Liver (tissue), 9 donors: ENCODE data around the gene SLC36A1. TPM values are rescaled to one million over a fixed set of nuclear protein-coding genes. Genes with fewer than 3 reads are reported as not detected.

Experiments used
- DNase-seq: peaks from one replicate; pipeline ENCODE4 v3.0.0-alpha.2; 2017; ENCODE audit warnings: low spot score
- H3K27ac ChIP-seq, 2 donors: one replicate each; pipeline ENCODE4 v1.7.0; 2013; ENCODE audit warnings: inconsistent platforms in 2 of 2, low read length in 2 of 2, control low read depth in 1 of 2, low read depth in 1 of 2, mild to moderate bottlenecking in 1 of 2
- H3K27me3 ChIP-seq, 4 donors: one replicate each; pipeline versions ENCODE4 v1.6.1 to v1.7.0; 2013; ENCODE audit warnings: low read length in 3 of 4, inconsistent platforms in 1 of 4, mild to moderate bottlenecking in 1 of 4, moderate library complexity in 1 of 4; ENCODE audit not compliant: control insufficient read depth in 4 of 4, insufficient read depth in 4 of 4
- H3K36me3 ChIP-seq, 4 donors: one replicate each; pipeline versions ENCODE4 v1.6.1 to v1.7.0; 2013; ENCODE audit warnings: low read length in 3 of 4, mild to moderate bottlenecking in 3 of 4, low read depth in 1 of 4, moderate library complexity in 1 of 4; ENCODE audit not compliant: control insufficient read depth in 4 of 4, insufficient read depth in 3 of 4
- H3K4me1 ChIP-seq, 4 donors: one replicate each; pipeline versions ENCODE4 v1.6.1 to v1.7.0; 2013; ENCODE audit warnings: low read length in 3 of 4, mild to moderate bottlenecking in 3 of 4, moderate library complexity in 1 of 4; ENCODE audit not compliant: control insufficient read depth in 4 of 4, insufficient read depth in 4 of 4
- H3K4me3 ChIP-seq, 3 donors: one replicate each; pipeline versions ENCODE4 v1.6.1 to v1.7.0; 2013; ENCODE audit warnings: low read length in 3 of 3, control low read depth in 1 of 3, low read depth in 1 of 3, mild to moderate bottlenecking in 1 of 3
- H3K9ac ChIP-seq, 2 donors: one replicate each; pipeline ENCODE4 v1.7.0; 2013; ENCODE audit warnings: low read length in 2 of 2, mild to moderate bottlenecking in 2 of 2, moderate library complexity in 2 of 2, control low read depth in 1 of 2, low read depth in 1 of 2
- H3K9me3 ChIP-seq, 4 donors: one replicate each; pipeline versions ENCODE4 v1.6.1 to v1.7.0; 2013; ENCODE audit warnings: low read length in 3 of 4; ENCODE audit not compliant: control insufficient read depth in 4 of 4
- EGR1 ChIP-seq, 2 donors: IDR thresholded peaks; 2 replicates each; pipeline ENCODE4 v1.6.1; 2016 to 2018; ENCODE audit warnings: antibody characterized with exemption in 2 of 2, low read depth in 2 of 2
- FOXA1 ChIP-seq: IDR thresholded peaks from 2 replicates; pipeline ENCODE4 v1.6.1; 2016; ENCODE audit warnings: antibody characterized with exemption
- FOXA2 ChIP-seq: IDR thresholded peaks from 2 replicates; pipeline ENCODE4 v1.6.1; 2016; ENCODE audit warnings: antibody characterized with exemption
- GABPA ChIP-seq, 2 donors: IDR thresholded peaks in 1 of 2; conservative IDR thresholded peaks in 1 of 2; 2 replicates each; pipeline ENCODE4 v1.6.1; 2016; ENCODE audit warnings: antibody characterized with exemption in 2 of 2, mild to moderate bottlenecking in 1 of 2, moderate library complexity in 1 of 2
- HNF4A ChIP-seq, 2 donors: conservative IDR thresholded peaks; 2 replicates each; pipeline ENCODE4 v1.6.1; 2016; ENCODE audit warnings: antibody characterized with exemption in 2 of 2, mild to moderate bottlenecking in 2 of 2
- HNF4G ChIP-seq: IDR thresholded peaks from 2 replicates; pipeline ENCODE4 v1.6.1; 2016; ENCODE audit warnings: antibody characterized with exemption
- JUND ChIP-seq, 2 donors: IDR thresholded peaks; 2 replicates each; pipeline ENCODE4 v1.6.1; 2016; ENCODE audit warnings: antibody characterized with exemption in 2 of 2
- NR2F2 ChIP-seq: IDR thresholded peaks from 2 replicates; pipeline ENCODE4 v1.6.1; 2016; ENCODE audit warnings: antibody characterized with exemption
- RAD21 ChIP-seq, 2 donors: IDR thresholded peaks; 2 replicates each; pipeline ENCODE4 v1.6.1; 2016; ENCODE audit warnings: antibody characterized with exemption in 2 of 2, mild to moderate bottlenecking in 2 of 2
- RXRA ChIP-seq, 2 donors: IDR thresholded peaks; 2 replicates each; pipeline ENCODE4 v1.6.1; 2017 to 2018; ENCODE audit warnings: antibody characterized with exemption in 2 of 2, mild to moderate bottlenecking in 1 of 2
- SP1 ChIP-seq: IDR thresholded peaks from 2 replicates; pipeline ENCODE4 v1.6.1; 2018; ENCODE audit warnings: antibody characterized with exemption, mild to moderate bottlenecking
- TAF1 ChIP-seq: conservative IDR thresholded peaks from 2 replicates; pipeline ENCODE4 v1.6.1; 2016; ENCODE audit warnings: antibody characterized with exemption, mild to moderate bottlenecking
- YY1 ChIP-seq: IDR thresholded peaks from 2 replicates; pipeline ENCODE4 v1.6.1; 2016; ENCODE audit warnings: antibody characterized with exemption, mild to moderate bottlenecking
- WGBS: extraction: QIAGEN DNeasy Blood & Tissue Kit; methylation state at CpG from one replicate; pipeline ENCODE4 v1.1.7; 2013; 5-methylcytosine and 5-hydroxymethylcytosine counted together
- polyA plus RNA-seq, 2 donors: library from polyadenylated mRNA; stranded (reverse) in 1 of 2; unstranded in 1 of 2; fragments of 200-250 nt in 1 of 2; fragments of >200 nt in 1 of 2; fragmentation: Nextera tagmentation in 1 of 2; extraction: Ambion mirVana in 1 of 2; gene quantifications; one replicate each; pipeline versions ENCODE4 v1.2.1 to v1.2.3, GENCODE V29; 2013 to 2015
- total RNA-seq, 2 donors: library from RNA; depleted of rRNA; stranded (reverse); fragments of >200 nt; gene quantifications; one replicate each; pipeline ENCODE4 v1.2.3, GENCODE V29; 2014
- TF ChIP-seq, protein P1 (sequence below): fragments of 150-350 bp; IDR thresholded peaks from 2 replicates; pipeline ENCODE4 v1.5.1; 2017; ENCODE audit warnings: improper control_type of control experiment, low read depth, low read length; ENCODE audit not compliant: missing input control
- TF ChIP-seq, protein P2 (sequence below): IDR thresholded peaks from 2 replicates; pipeline ENCODE4 v1.6.1; 2016; ENCODE audit warnings: antibody characterized with exemption
- TF ChIP-seq, protein P3 (sequence below): IDR thresholded peaks from 2 replicates; pipeline ENCODE4 v1.6.1; 2016; ENCODE audit warnings: antibody characterized with exemption
- TF ChIP-seq, protein P4 (sequence below): IDR thresholded peaks from 2 replicates; pipeline ENCODE4 v1.6.1; 2016; ENCODE audit warnings: antibody characterized with exemption
- TF ChIP-seq, protein P5 (sequence below): IDR thresholded peaks from 2 replicates; pipeline ENCODE4 v1.6.1; 2016; ENCODE audit warnings: antibody characterized with exemption, mild to moderate bottlenecking
- donor health status: healthy.
- donor health status: healthy.
- donor health status: healthy.
- donor health status: healthy.
- donor health status: healthy.

The SLC36A1 gene
- total and polyA plus RNA-seq, 4 donors: 1.6 to 18.8 (median 3.4) TPM

DNA sequence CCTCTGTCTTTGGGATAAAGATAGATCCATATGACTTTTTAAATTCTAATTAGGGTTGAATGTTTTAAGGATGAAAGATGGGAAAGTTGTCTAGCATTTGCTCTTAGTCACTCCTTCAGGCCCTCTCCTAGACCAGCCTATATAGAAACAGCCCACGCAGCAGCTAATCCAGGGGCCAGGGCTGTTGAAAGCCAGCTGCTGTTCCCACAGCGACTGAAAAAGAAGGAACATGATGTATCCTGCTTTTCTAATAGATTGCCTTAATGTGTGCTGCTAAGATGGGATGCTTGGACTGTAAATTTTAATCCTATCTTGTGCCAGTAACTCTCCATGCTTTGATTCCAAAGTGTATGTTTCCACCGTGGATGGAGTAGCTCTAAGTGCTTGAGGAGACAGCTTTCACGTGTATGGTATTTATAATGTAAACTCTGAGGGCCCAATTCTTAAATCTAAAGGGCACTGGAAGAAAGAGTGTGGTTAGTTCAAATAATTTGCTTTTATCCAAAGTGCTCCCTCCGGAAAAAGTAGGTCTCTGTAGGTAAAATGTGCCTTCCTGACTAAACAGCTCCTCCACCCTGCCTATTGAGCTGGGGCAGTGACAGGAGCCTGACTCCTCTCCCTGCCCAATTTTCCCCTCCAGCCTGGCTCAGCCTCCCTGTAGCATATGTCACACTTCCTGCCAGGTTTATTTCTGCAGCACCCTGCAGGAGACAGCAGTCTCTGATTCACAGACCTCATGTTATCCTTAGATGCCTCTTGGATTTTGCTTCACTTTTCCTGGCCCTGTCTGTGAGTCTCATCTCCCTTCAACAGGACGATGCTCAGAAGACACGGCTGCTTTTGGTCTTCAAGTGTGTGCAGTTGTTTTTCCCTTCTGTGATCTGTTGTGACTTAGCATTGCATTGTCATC is 33.2 kb downstream of the SLC36A1 start:
- no peak for TF ChIP-seq HNF4A (conservative IDR thresholded peaks at IDR 0.05)
- TF ChIP-seq, protein P1, sequence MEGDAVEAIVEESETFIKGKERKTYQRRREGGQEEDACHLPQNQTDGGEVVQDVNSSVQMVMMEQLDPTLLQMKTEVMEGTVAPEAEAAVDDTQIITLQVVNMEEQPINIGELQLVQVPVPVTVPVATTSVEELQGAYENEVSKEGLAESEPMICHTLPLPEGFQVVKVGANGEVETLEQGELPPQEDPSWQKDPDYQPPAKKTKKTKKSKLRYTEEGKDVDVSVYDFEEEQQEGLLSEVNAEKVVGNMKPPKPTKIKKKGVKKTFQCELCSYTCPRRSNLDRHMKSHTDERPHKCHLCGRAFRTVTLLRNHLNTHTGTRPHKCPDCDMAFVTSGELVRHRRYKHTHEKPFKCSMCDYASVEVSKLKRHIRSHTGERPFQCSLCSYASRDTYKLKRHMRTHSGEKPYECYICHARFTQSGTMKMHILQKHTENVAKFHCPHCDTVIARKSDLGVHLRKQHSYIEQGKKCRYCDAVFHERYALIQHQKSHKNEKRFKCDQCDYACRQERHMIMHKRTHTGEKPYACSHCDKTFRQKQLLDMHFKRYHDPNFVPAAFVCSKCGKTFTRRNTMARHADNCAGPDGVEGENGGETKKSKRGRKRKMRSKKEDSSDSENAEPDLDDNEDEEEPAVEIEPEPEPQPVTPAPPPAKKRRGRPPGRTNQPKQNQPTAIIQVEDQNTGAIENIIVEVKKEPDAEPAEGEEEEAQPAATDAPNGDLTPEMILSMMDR: no peak
- TF ChIP-seq TAF1: no peak
- no peak for TF ChIP-seq NR2F2
- no peak for TF ChIP-seq GABPA (IDR thresholded peaks at IDR 0.05 in 1 of 2, conservative IDR thresholded peaks at IDR 0.05 in 1 of 2)
- TF ChIP-seq, protein P2, sequence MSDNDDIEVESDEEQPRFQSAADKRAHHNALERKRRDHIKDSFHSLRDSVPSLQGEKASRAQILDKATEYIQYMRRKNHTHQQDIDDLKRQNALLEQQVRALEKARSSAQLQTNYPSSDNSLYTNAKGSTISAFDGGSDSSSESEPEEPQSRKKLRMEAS: no peak
- no peak for TF ChIP-seq FOXA2
- no peak for TF ChIP-seq HNF4G
- TF ChIP-seq RAD21 (IDR thresholded peaks at IDR 0.05): no peak
- TF ChIP-seq YY1: no peak
- TF ChIP-seq, protein P3, sequence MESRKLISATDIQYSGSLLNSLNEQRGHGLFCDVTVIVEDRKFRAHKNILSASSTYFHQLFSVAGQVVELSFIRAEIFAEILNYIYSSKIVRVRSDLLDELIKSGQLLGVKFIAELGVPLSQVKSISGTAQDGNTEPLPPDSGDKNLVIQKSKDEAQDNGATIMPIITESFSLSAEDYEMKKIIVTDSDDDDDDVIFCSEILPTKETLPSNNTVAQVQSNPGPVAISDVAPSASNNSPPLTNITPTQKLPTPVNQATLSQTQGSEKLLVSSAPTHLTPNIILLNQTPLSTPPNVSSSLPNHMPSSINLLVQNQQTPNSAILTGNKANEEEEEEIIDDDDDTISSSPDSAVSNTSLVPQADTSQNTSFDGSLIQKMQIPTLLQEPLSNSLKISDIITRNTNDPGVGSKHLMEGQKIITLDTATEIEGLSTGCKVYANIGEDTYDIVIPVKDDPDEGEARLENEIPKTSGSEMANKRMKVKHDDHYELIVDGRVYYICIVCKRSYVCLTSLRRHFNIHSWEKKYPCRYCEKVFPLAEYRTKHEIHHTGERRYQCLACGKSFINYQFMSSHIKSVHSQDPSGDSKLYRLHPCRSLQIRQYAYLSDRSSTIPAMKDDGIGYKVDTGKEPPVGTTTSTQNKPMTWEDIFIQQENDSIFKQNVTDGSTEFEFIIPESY: no peak
- TF ChIP-seq, protein P4, sequence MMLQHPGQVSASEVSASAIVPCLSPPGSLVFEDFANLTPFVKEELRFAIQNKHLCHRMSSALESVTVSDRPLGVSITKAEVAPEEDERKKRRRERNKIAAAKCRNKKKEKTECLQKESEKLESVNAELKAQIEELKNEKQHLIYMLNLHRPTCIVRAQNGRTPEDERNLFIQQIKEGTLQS: no peak
- no peak for TF ChIP-seq FOXA1
- TF ChIP-seq EGR1 (IDR thresholded peaks at IDR 0.05; ENCODE audit: low read depth in 2 of 2): no peak
- no peak for TF ChIP-seq RXRA (IDR thresholded peaks at IDR 0.05)
- no peak for TF ChIP-seq JUND (IDR thresholded peaks at IDR 0.05)
- TF ChIP-seq SP1: no peak
- TF ChIP-seq, protein P5, sequence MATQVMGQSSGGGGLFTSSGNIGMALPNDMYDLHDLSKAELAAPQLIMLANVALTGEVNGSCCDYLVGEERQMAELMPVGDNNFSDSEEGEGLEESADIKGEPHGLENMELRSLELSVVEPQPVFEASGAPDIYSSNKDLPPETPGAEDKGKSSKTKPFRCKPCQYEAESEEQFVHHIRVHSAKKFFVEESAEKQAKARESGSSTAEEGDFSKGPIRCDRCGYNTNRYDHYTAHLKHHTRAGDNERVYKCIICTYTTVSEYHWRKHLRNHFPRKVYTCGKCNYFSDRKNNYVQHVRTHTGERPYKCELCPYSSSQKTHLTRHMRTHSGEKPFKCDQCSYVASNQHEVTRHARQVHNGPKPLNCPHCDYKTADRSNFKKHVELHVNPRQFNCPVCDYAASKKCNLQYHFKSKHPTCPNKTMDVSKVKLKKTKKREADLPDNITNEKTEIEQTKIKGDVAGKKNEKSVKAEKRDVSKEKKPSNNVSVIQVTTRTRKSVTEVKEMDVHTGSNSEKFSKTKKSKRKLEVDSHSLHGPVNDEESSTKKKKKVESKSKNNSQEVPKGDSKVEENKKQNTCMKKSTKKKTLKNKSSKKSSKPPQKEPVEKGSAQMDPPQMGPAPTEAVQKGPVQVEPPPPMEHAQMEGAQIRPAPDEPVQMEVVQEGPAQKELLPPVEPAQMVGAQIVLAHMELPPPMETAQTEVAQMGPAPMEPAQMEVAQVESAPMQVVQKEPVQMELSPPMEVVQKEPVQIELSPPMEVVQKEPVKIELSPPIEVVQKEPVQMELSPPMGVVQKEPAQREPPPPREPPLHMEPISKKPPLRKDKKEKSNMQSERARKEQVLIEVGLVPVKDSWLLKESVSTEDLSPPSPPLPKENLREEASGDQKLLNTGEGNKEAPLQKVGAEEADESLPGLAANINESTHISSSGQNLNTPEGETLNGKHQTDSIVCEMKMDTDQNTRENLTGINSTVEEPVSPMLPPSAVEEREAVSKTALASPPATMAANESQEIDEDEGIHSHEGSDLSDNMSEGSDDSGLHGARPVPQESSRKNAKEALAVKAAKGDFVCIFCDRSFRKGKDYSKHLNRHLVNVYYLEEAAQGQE: no peak
- WGBS: 82% methylated on average over 7 of the region's 7 CpGs
- Histone ChIP-seq H3K4me3 (no peak overlapping the region), H3K9me3 (no peaks in the 10 kb centered on the region), H3K27me3 (no peaks in the 10 kb centered on the region), H3K36me3 (peaks cover 0 to 16% (median 3%) of the 10 kb centered on the region in 4 donors), H3K27ac (no peak overlapping the region), H3K9ac (no peak overlapping the region), H3K4me1 (no peaks in the 10 kb centered on the region)
- no peak for DNase-seq
